ENCODE data around the gene NEGR1. TPM values are rescaled to one million over a fixed set of nuclear protein-coding genes. Genes with fewer than 3 reads are reported as not detected.

NEGR1 gene
- total and polyA plus RNA-seq, 7 donors, result 1.3 to 10.2 (median 2.2) TPM

DNA sequence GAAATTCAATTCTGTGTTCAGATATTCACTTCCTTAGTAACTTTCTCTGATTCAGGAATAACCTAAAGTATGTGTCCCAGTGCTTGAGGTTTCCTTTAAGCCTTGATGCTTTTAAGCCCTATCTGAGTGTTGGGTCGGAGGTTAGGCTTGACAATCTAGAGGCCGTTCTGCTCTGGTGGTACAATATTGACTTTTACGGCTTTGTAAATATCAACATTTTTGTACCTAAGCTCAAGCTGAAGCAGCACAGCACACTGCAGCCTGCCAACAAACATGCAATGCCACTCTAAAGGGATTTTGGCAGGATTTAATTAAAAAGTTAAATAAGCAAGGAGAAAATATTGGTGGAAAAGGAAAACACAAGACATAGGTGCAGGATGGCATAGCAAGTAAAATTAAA is 279.2 kb downstream of the NEGR1 start:
- DNase-seq (no peak), ATAC-seq (no peak)
- Histone ChIP-seq H3K4me3 (no peak overlapping the region), H3K9me3 (no peaks in the 10 kb centered on the region), H3K27ac (no peak overlapping the region), H3K36me3 (ENCODE audit: insufficient read depth in 1 of 2, low read depth in 1 of 2) (no peaks in the 10 kb centered on the region), H3K4me1 (no peaks in the 10 kb centered on the region), H3K27me3 (ENCODE audit: insufficient read depth in 3 of 3, low read length in 2 of 3) (no peaks in the 10 kb centered on the region)
- no peak for TF ChIP-seq CTCF (IDR thresholded peaks at IDR 0.05)
- 68 to 70% (median 70%) methylated on average over 3 of the region's 3 CpGs for WGBS, 3 donors
- intact Hi-C loops (cut with DNase I), result no loop called here

DNA sequence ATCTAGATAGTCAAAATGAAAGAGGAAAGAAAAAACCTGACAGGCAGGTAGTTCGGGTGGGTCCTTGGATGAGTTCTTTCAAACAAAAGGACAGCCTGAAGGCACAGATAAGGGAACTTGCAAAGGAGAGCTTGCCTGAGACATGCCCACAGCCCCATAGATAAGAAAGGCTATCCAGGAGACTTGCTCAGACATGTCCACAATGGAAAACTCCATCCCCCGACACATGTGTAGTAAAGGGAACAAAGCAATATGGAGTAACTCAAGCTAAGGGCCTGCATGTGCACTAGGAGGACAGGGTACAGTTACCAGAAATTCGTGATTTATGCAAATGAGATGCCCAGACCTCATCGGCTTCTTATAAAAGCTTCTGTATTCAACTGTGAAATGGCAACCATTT is 281.5 kb downstream of the NEGR1 start:
- Histone ChIP-seq H3K27me3 (ENCODE audit: insufficient read depth in 3 of 3, low read length in 2 of 3) (no peaks in the 10 kb centered on the region), H3K36me3 (ENCODE audit: insufficient read depth in 1 of 2, low read depth in 1 of 2) (no peaks in the 10 kb centered on the region), H3K27ac (no peak overlapping the region), H3K9me3 (no peaks in the 10 kb centered on the region), H3K4me3 (no peak overlapping the region), H3K4me1 (no peaks in the 10 kb centered on the region)
- TF ChIP-seq CTCF (IDR thresholded peaks at IDR 0.05), result no peak
- DNase-seq, result no peak
- intact Hi-C loops (cut with DNase I), result no loop called here
- 86 to 88% (median 88%) methylated on average over 4 of the region's 4 CpGs for WGBS, 3 donors
- ATAC-seq, result no peak

DNA sequence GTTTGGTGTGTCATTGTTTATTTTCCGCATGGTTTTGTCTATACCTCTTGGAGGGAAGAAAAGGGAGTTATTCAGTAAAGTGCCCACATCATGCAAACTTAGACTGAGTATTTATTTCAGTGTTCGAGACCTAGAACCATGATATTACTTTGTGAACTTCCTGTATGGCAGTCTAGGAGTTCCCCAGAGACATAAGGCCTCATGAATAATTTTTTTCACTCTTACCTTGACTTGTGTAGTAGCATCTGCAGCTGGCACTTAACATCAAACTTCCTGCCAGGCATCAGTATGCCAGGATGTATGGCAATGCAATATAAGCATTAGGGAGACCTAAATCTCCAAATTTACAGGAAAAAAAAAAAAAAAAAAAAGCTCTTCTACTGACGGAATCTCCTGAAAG is 287.7 kb downstream of the NEGR1 start:
- Histone ChIP-seq H3K27me3 (ENCODE audit: insufficient read depth in 3 of 3, low read length in 2 of 3) (no peaks in the 10 kb centered on the region), H3K9me3 (no peaks in the 10 kb centered on the region), H3K27ac (no peak overlapping the region), H3K36me3 (ENCODE audit: insufficient read depth in 1 of 2, low read depth in 1 of 2) (no peaks in the 10 kb centered on the region), H3K4me1 (no peaks in the 10 kb centered on the region), H3K4me3 (no peak overlapping the region)
- intact Hi-C loops (cut with DNase I), result no loop called here
- no peak for TF ChIP-seq CTCF (IDR thresholded peaks at IDR 0.05)
- DNase-seq (no peak), ATAC-seq (no peak)
- 72 to 80% (median 77%) methylated on average over 3 of the region's 3 CpGs for WGBS, 3 donors

- TF ChIP-seq CTCF (IDR thresholded peaks at IDR 0.05), result no peak
- Histone ChIP-seq H3K9me3 (no peaks in the 10 kb centered on the region), H3K4me3 (no peak overlapping the region), H3K36me3 (ENCODE audit: insufficient read depth in 1 of 2, low read depth in 1 of 2) (no peaks in the 10 kb centered on the region), H3K4me1 (no peaks in the 10 kb centered on the region), H3K27ac (no peak overlapping the region), H3K27me3 (ENCODE audit: insufficient read depth in 3 of 3, low read length in 2 of 3) (no peaks in the 10 kb centered on the region)
- intact Hi-C loops (cut with DNase I), result no loop called here
- DNase-seq (no peak), ATAC-seq (no peak)
- 61 to 70% (median 70%) methylated on average over 6 of the region's 6 CpGs for WGBS, 3 donors
These were observed 295.2 kb downstream of the NEGR1 start for GRCh38 chr1:71987181-71987580.

DNA sequence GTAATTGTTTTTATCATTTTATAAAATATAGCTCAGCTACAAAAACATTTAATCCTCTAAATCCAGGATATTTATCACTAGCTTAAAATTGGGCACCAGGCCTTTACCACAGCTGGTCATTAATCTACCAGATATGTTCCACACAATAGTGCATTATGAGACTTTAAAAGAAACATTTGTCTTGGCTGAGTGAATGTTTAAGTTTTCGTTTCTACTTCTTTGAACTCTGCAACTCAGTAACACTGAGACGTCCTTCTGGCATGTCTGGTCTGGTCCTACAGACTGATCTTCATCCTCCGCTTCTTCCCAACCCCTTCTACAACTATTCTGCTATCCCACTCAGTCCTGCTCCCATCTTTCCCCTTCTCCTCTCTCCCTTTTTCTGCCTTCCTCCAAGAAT is 296.2 kb downstream of the NEGR1 start:
- no peak for ATAC-seq
- intact Hi-C loops (cut with DNase I), result no loop called here
- H3K4me1 ChIP-seq, result no peaks in the 10 kb centered on the region
- no peak overlapping the region for H3K27ac ChIP-seq
- no peak for DNase-seq
- TF ChIP-seq CTCF (IDR thresholded peaks at IDR 0.05), result no peak
- 22 to 32% (median 25%) methylated on average over 3 of the region's 3 CpGs for WGBS, 3 donors
- no peak overlapping the region for H3K4me3 ChIP-seq
- H3K27me3 ChIP-seq (ENCODE audit: insufficient read depth in 3 of 3, low read length in 2 of 3), result no peaks in the 10 kb centered on the region
- H3K9me3 ChIP-seq, result no peaks in the 10 kb centered on the region
- H3K36me3 ChIP-seq (ENCODE audit: insufficient read depth in 1 of 2, low read depth in 1 of 2), result no peaks in the 10 kb centered on the region

Measured in psoas muscle (tissue), 8 donors.